GM03348 (cell line): ENCODE results near the gene MAPRE3.
"Not testable (repeated sequence)": the region's sequence is repeated elsewhere in the genome, so short reads cannot be mapped to it uniquely, and the experiment has no call there.

Experiments
- DNase-seq: peaks from one replicate; pipeline ENCODE4 v3.0.0; 2012; ENCODE audit warnings: low spot score

Gene MAPRE3

GRCh38 chr2:26970244-26970927 is at the start of gene MAPRE3:
TSS of gene MAPRE3 (plus strand) at chr2:26970637. CDS start at chr2:27022219, 51,582 bp downstream.
- DNase-seq, result peak; percentile 98

- DNase-seq, result no peak
These were observed 49.1 kb upstream of the MAPRE3 start for GRCh38 chr2:26921323-26921722.

GRCh38 chr2:26922405-26923188 is 47.8 kb upstream of the MAPRE3 start:
- peak; percentile 39 for DNase-seq

GRCh38 chr2:26923189-26923466 is 47.3 kb upstream of the MAPRE3 start:
- DNase-seq, result not testable (repeated sequence)

- DNase-seq, result no peak
These were observed 45.7 kb upstream of the MAPRE3 start for GRCh38 chr2:26924731-26925099.

- DNase-seq, result no peak
These were observed 45.2 kb upstream of the MAPRE3 start for GRCh38 chr2:26925100-26925791.

GRCh38 chr2:26927221-26927620 is 43.2 kb upstream of the MAPRE3 start:
- no peak for DNase-seq

GRCh38 chr2:26932974-26933373 is 37.5 kb upstream of the MAPRE3 start:
- no peak for DNase-seq

- DNase-seq, result no peak
These were observed 36.8 kb upstream of the MAPRE3 start for GRCh38 chr2:26933431-26934334.

GRCh38 chr2:26934335-26934724 is 36.1 kb upstream of the MAPRE3 start:
- no peak for DNase-seq

GRCh38 chr2:26934985-26935384 is 35.5 kb upstream of the MAPRE3 start:
- no peak for DNase-seq

GRCh38 chr2:26936855-26937254 is 33.6 kb upstream of the MAPRE3 start:
- DNase-seq, result no peak

- DNase-seq, result no peak
These were observed 31.9 kb upstream of the MAPRE3 start for GRCh38 chr2:26938399-26939118.

GRCh38 chr2:26940001-26940400 is 30.4 kb upstream of the MAPRE3 start:
- no peak for DNase-seq

GRCh38 chr2:26941486-26941885 is 29.0 kb upstream of the MAPRE3 start:
- no peak for DNase-seq

GRCh38 chr2:26942543-26943295 is 27.7 kb upstream of the MAPRE3 start:
- peak; percentile 86 for DNase-seq

GRCh38 chr2:26945991-26946750 is 24.3 kb upstream of the MAPRE3 start:
- no peak for DNase-seq

GRCh38 chr2:26946841-26947784 is 23.3 kb upstream of the MAPRE3 start:
- DNase-seq, result peak; percentile 52

GRCh38 chr2:26948800-26949199 is 21.6 kb upstream of the MAPRE3 start:
- DNase-seq, result no peak
